CD14-positive monocyte (primary cell): ENCODE results near the gene SPRR5. TPM values are rescaled to one million over a fixed set of nuclear protein-coding genes. Genes with fewer than 3 reads are reported as not detected.

Experiments used
- DNase-seq, 3 donors: peaks; one replicate each; pipeline ENCODE4 v3.0.0-alpha.2; 2011 to 2022
- H2AFZ ChIP-seq: 2 replicates; pipeline ENCODE4 v1.6.0; 2012; ENCODE audit warnings: mild to moderate bottlenecking, low read depth, low read length, inconsistent platforms; ENCODE audit not compliant: insufficient read depth, poor library complexity, severe bottlenecking
- H3K27ac ChIP-seq, 2 donors: 1 replicate in 1 of 2; 2 replicates in 1 of 2; pipeline ENCODE4 v1.5.1; 2012 to 2013; ENCODE audit warnings: low read length in 2 of 2, control low read depth in 1 of 2, inconsistent platforms in 1 of 2, low read depth in 1 of 2, mild to moderate bottlenecking in 1 of 2
- H3K27me3 ChIP-seq, 2 donors: one replicate each; pipeline versions ENCODE4 v1.6.0 to v1.6.1; 2011 to 2013; ENCODE audit warnings: low read length in 2 of 2; ENCODE audit not compliant: control insufficient read depth in 2 of 2, insufficient read depth in 2 of 2
- H3K36me3 ChIP-seq, 2 donors: replicated peaks in 1 of 2; 1 replicate in 1 of 2; 2 replicates in 1 of 2; pipeline versions ENCODE4 v1.5.1 to v1.6.1; 2012 to 2013; ENCODE audit warnings: low read length in 2 of 2, control low read depth in 1 of 2, inconsistent platforms in 1 of 2, mild to moderate bottlenecking in 1 of 2; ENCODE audit not compliant: insufficient read depth in 2 of 2, control insufficient read depth in 1 of 2
- H3K4me1 ChIP-seq, 2 donors: 1 replicate in 1 of 2; 2 replicates in 1 of 2; pipeline versions ENCODE4 v1.5.1 to v1.6.1; 2012 to 2013; ENCODE audit warnings: low read length in 2 of 2, control low read depth in 1 of 2, inconsistent platforms in 1 of 2, mild to moderate bottlenecking in 1 of 2, moderate library complexity in 1 of 2; ENCODE audit not compliant: insufficient read depth in 2 of 2, control insufficient read depth in 1 of 2
- H3K4me2 ChIP-seq: replicated peaks from 2 replicates; pipeline ENCODE3; 2012; ENCODE audit warnings: low read length, moderate library complexity, mild to moderate bottlenecking; ENCODE audit not compliant: poor library complexity, severe bottlenecking; ENCODE audit errors: extremely low read depth
- H3K4me3 ChIP-seq, 3 experiments: fragments of 200-600 bp in 1 of 3; sonication (generic) in 1 of 3; replicated peaks in 1 of 3; 1 replicate in 2 of 3; 2 replicates in 1 of 3; pipeline ENCODE4 v1.5.1; 2011 to 2013; ENCODE audit warnings: low read length in 3 of 3, mild to moderate bottlenecking in 3 of 3, control low read depth in 2 of 3, low read depth in 2 of 3, inconsistent platforms in 1 of 3, moderate library complexity in 1 of 3
- H3K79me2 ChIP-seq: 2 replicates; pipeline ENCODE4 v1.6.0; 2012; ENCODE audit warnings: mild to moderate bottlenecking, control low read depth, inconsistent platforms, low read length, moderate library complexity; ENCODE audit not compliant: insufficient read depth
- H3K9ac ChIP-seq: 2 replicates; pipeline ENCODE4 v1.6.0; 2017; ENCODE audit warnings: low read length, mild to moderate bottlenecking; ENCODE audit not compliant: insufficient read depth, poor library complexity, severe bottlenecking
- H3K9me3 ChIP-seq, 2 donors: replicated peaks in 1 of 2; 1 replicate in 1 of 2; 2 replicates in 1 of 2; pipeline versions ENCODE4 v1.5.1 to v1.6.1; 2012 to 2013; ENCODE audit warnings: low read length in 2 of 2, control low read depth in 1 of 2; ENCODE audit not compliant: control insufficient read depth in 1 of 2, insufficient read depth in 1 of 2
- H4K20me1 ChIP-seq: 2 replicates; pipeline ENCODE4 v1.6.0; 2012; ENCODE audit warnings: mild to moderate bottlenecking, low read length, control low read depth, moderate library complexity; ENCODE audit not compliant: insufficient read depth
- H3K27ac Mint-ChIP-seq, 7 donors: one replicate each; pipeline ENCODE4 v1.8.0; 2020; ENCODE audit warnings: mild to moderate bottlenecking in 7 of 7, mixed read lengths in 7 of 7, moderate library complexity in 6 of 7, inconsistent platforms in 2 of 7
- H3K27me3 Mint-ChIP-seq, 3 donors: one replicate each; pipeline ENCODE4 v1.8.0; 2021 to 2022; ENCODE audit warnings: low read depth in 3 of 3, mild to moderate bottlenecking in 3 of 3, mixed read lengths in 3 of 3, moderate library complexity in 3 of 3, inconsistent platforms in 1 of 3
- H3K36me3 Mint-ChIP-seq, 2 donors: one replicate each; pipeline ENCODE4 v1.8.0; 2020; ENCODE audit warnings: mixed read lengths in 2 of 2, inconsistent platforms in 1 of 2, mild to moderate bottlenecking in 1 of 2
- H3K4me1 Mint-ChIP-seq: one replicate; pipeline ENCODE4 v1.8.0; 2020; ENCODE audit warnings: mild to moderate bottlenecking, mixed read lengths
- H3K4me3 Mint-ChIP-seq, 2 donors: one replicate each; pipeline ENCODE4 v1.8.0; 2020; ENCODE audit warnings: mild to moderate bottlenecking in 2 of 2, mixed read lengths in 2 of 2, moderate library complexity in 1 of 2
- H3K9me3 Mint-ChIP-seq, 7 donors: one replicate each; pipeline ENCODE4 v1.8.0; 2020 to 2022; ENCODE audit warnings: mixed read lengths in 7 of 7, mild to moderate bottlenecking in 6 of 7, moderate library complexity in 6 of 7, inconsistent platforms in 2 of 7
- WGBS: methylation state at CpG from one replicate; pipeline ENCODE4 v1.1.5; 2013; ENCODE audit warnings: missing lambda C conversion rate; ENCODE audit not compliant: insufficient coverage; 5-methylcytosine and 5-hydroxymethylcytosine counted together
- intact Hi-C, 2 donors: fragments of 100-400 bp; cut with micrococcal nuclease; formaldehyde crosslinking; loops; one replicate each; pipeline versions ENCODE4 v1.15.0 to v1.15.1; 2023
- polyA plus RNA-seq, 3 donors: library from polyadenylated mRNA; depleted of rRNA in 1 of 3; unstranded in 2 of 3; stranded (reverse) in 1 of 3; fragments of 300-500 nt in 2 of 3; fragments of >200 nt in 1 of 3; fragmentation: Illumina TruSeq in 2 of 3; gene quantifications; 1 replicate in 2 of 3; 2 replicates in 1 of 3; pipeline ENCODE4 v1.2.3, GENCODE V29; 2012 to 2021
- TF ChIP-seq, protein P1 (sequence below): fragments of 200-600 bp; IDR thresholded peaks from one replicate; pipeline ENCODE4 v1.8.0; 2022; ENCODE audit warnings: antibody characterized with exemption, mild to moderate bottlenecking

Gene SPRR5
- polyA plus RNA-seq, 3 donors, result not detected

DNA sequence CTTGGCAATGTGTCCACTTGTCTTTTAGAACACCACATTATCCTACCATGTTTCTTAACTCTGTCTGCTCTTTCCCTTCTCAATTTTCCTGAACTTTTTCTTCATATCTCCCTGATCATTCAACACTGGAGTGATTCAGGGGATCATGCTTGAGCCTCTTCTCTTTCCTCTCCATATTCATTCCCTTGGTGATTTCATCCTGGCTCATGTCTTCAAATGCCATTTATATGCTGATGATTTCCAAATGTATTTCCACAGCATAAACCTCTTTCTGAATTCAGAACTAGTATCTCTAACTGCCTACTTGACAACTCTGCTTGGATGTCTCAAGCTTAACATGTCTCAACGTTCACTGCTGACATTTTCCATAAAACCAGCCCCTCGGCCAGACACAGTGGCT, 47.1 kb upstream of the SPRR5 start:
- no peaks in the 10 kb centered on the region for H3K79me2 ChIP-seq
- Mint-ChIP-seq H3K4me3 (no peak overlapping the region), H3K36me3 (no peaks in the 10 kb centered on the region), H3K27me3 (peaks cover 7 to 18% (median 8%) of the 10 kb centered on the region in 3 donors), H3K4me1 (no peaks in the 10 kb centered on the region), H3K27ac (no peak overlapping the region), H3K9me3 (peaks cover 0 to 3% (median 0%) of the 10 kb centered on the region in 7 donors)
- TF ChIP-seq, protein P1, sequence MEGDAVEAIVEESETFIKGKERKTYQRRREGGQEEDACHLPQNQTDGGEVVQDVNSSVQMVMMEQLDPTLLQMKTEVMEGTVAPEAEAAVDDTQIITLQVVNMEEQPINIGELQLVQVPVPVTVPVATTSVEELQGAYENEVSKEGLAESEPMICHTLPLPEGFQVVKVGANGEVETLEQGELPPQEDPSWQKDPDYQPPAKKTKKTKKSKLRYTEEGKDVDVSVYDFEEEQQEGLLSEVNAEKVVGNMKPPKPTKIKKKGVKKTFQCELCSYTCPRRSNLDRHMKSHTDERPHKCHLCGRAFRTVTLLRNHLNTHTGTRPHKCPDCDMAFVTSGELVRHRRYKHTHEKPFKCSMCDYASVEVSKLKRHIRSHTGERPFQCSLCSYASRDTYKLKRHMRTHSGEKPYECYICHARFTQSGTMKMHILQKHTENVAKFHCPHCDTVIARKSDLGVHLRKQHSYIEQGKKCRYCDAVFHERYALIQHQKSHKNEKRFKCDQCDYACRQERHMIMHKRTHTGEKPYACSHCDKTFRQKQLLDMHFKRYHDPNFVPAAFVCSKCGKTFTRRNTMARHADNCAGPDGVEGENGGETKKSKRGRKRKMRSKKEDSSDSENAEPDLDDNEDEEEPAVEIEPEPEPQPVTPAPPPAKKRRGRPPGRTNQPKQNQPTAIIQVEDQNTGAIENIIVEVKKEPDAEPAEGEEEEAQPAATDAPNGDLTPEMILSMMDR, result no peak
- intact Hi-C loops, result no loop called here
- H3K4me3 ChIP-seq, result no peak overlapping the region
- no peak for DNase-seq
- no peak overlapping the region for H2AFZ ChIP-seq
- H3K4me1 ChIP-seq, result no peaks in the 10 kb centered on the region
- H3K9ac ChIP-seq, result no peak overlapping the region
- H3K36me3 ChIP-seq, result no peaks in the 10 kb centered on the region
- H3K27me3 ChIP-seq, result no peaks in the 10 kb centered on the region
- H3K27ac ChIP-seq, result no peak overlapping the region
- no peaks in the 10 kb centered on the region for H4K20me1 ChIP-seq
- no peak overlapping the region for H3K4me2 ChIP-seq
- H3K9me3 ChIP-seq, result no peaks in the 10 kb centered on the region
- no CpG with 5 or more reads among the region's 2 CpGs for WGBS

DNA sequence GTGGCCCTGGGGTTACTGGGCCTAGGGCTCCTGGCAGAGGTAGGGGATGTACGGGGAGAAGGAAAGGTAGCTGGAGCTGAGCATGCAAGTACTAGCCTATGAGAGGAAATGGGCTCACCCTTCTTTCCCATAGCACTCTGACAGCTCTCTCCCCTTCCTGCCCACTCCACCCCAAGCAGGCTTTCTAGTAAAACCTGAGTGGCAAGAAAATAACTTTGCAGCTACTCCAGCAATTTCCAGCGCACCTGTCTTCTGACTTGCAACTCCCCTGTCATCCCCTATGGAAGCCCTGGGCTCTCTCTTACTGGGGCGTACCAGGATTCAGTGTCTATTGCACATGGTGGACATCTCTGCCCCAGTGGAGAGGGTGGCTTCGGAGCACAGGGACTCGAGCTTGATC, 45.4 kb upstream of the SPRR5 start:
- no peak overlapping the region for H3K4me3 Mint-ChIP-seq
- no peak overlapping the region for H3K27ac Mint-ChIP-seq
- no peaks in the 10 kb centered on the region for H3K9me3 Mint-ChIP-seq
- H3K9me3 ChIP-seq, result no peaks in the 10 kb centered on the region
- H3K79me2 ChIP-seq, result no peaks in the 10 kb centered on the region
- H3K27me3 Mint-ChIP-seq, result peaks cover 11 to 19% (median 12%) of the 10 kb centered on the region in 3 donors
- H3K27me3 ChIP-seq, result no peaks in the 10 kb centered on the region
- 92% methylated on average over 4 of the region's 5 CpGs for WGBS
- no peaks in the 10 kb centered on the region for H3K36me3 Mint-ChIP-seq
- H3K4me1 Mint-ChIP-seq, result no peaks in the 10 kb centered on the region
- no peaks in the 10 kb centered on the region for H3K36me3 ChIP-seq
- no peaks in the 10 kb centered on the region for H4K20me1 ChIP-seq
- DNase-seq, result no peak
- H3K4me3 ChIP-seq, result no peak overlapping the region
- H3K27ac ChIP-seq, result no peak overlapping the region
- H3K4me2 ChIP-seq, result no peak overlapping the region
- H2AFZ ChIP-seq, result no peak overlapping the region
- intact Hi-C loops, result no loop called here
- H3K9ac ChIP-seq, result no peak overlapping the region
- TF ChIP-seq, protein P1, result no peak
- no peaks in the 10 kb centered on the region for H3K4me1 ChIP-seq
